H9 (cell line): ENCODE data around the gene BOD1. TPM values are rescaled to one million over a fixed set of nuclear protein-coding genes. Genes with fewer than 3 reads are reported as not detected.

Experiments
- DNase-seq: peaks from one replicate; pipeline ENCODE4 v3.0.0-alpha.2; 2017
- H2AFZ ChIP-seq: one replicate; pipeline ENCODE4 v1.6.1; 2013; ENCODE audit warnings: mild to moderate bottlenecking, low read length, control low read depth, moderate library complexity
- H2AK5ac ChIP-seq: 2 replicates; pipeline ENCODE4 v1.6.1; 2013; ENCODE audit warnings: low read length, control low read depth, mixed read lengths; ENCODE audit not compliant: insufficient read length
- H2BK120ac ChIP-seq: one replicate; pipeline ENCODE4 v1.6.1; 2013; ENCODE audit warnings: low read depth, mild to moderate bottlenecking, low read length, control low read depth, inconsistent platforms; ENCODE audit not compliant: poor library complexity, severe bottlenecking
- H2BK12ac ChIP-seq: 2 replicates; pipeline ENCODE4 v1.6.1; 2013; ENCODE audit warnings: low read length, control low read depth, mixed read lengths, low read depth; ENCODE audit not compliant: insufficient read length
- H2BK15ac ChIP-seq: 2 replicates; pipeline ENCODE4 v1.6.1; 2013; ENCODE audit warnings: low read depth, low read length, control low read depth
- H2BK20ac ChIP-seq: one replicate; pipeline ENCODE4 v1.6.1; 2013; ENCODE audit warnings: low read depth, mild to moderate bottlenecking, low read length, control low read depth, inconsistent platforms; ENCODE audit not compliant: poor library complexity, severe bottlenecking
- H2BK5ac ChIP-seq: 2 replicates; pipeline ENCODE4 v1.6.1; 2013; ENCODE audit warnings: low read length, control low read depth, mixed read lengths; ENCODE audit not compliant: insufficient read length
- H3K14ac ChIP-seq: 2 replicates; pipeline ENCODE4 v1.6.1; 2013; ENCODE audit warnings: low read length, control low read depth; ENCODE audit not compliant: insufficient read depth
- H3K18ac ChIP-seq: 2 replicates; pipeline ENCODE4 v1.6.1; 2013; ENCODE audit warnings: low read depth, mild to moderate bottlenecking, mixed read lengths, low read length, control low read depth; ENCODE audit not compliant: insufficient read length
- H3K23ac ChIP-seq: 2 replicates; pipeline ENCODE4 v1.6.1; 2013; ENCODE audit warnings: low read length, control low read depth, mixed read lengths, low read depth; ENCODE audit not compliant: insufficient read length
- H3K23me2 ChIP-seq: 2 replicates; pipeline ENCODE4 v1.6.1; 2013; ENCODE audit warnings: low read depth, mild to moderate bottlenecking, mixed read lengths, low read length, control low read depth; ENCODE audit not compliant: insufficient read length, poor library complexity, severe bottlenecking
- H3K27ac ChIP-seq: 2 replicates; pipeline ENCODE4 v1.5.1; 2013; ENCODE audit warnings: low read length, control low read depth, mixed read lengths, low read depth; ENCODE audit not compliant: insufficient read length
- H3K27me3 ChIP-seq: 2 replicates; pipeline ENCODE4 v1.6.1; 2013; ENCODE audit warnings: low read length, control low read depth, inconsistent platforms; ENCODE audit not compliant: insufficient read depth
- H3K4ac ChIP-seq: 2 replicates; pipeline ENCODE4 v1.6.1; 2013; ENCODE audit warnings: low read depth, mild to moderate bottlenecking, control low read depth, inconsistent platforms, low read length, moderate library complexity
- H3K4me1 ChIP-seq: 2 replicates; pipeline ENCODE4 v1.6.1; 2013; ENCODE audit warnings: low read length, control low read depth, inconsistent platforms; ENCODE audit not compliant: insufficient read depth
- H3K4me2 ChIP-seq: 2 replicates; pipeline ENCODE4 v1.6.1; 2013; ENCODE audit warnings: low read length, control low read depth, mixed read lengths; ENCODE audit not compliant: insufficient read length, insufficient read depth
- H3K56ac ChIP-seq: 2 replicates; pipeline ENCODE4 v1.6.1; 2013; ENCODE audit warnings: low read depth, mild to moderate bottlenecking, mixed read lengths, low read length, control low read depth; ENCODE audit not compliant: insufficient read length
- H3K79me1 ChIP-seq: 2 replicates; pipeline ENCODE4 v1.6.1; 2013; ENCODE audit warnings: low read depth, mild to moderate bottlenecking, moderate library complexity, low read length, control low read depth, inconsistent platforms; ENCODE audit not compliant: insufficient read depth, poor library complexity, severe bottlenecking
- H3K79me2 ChIP-seq: 2 replicates; pipeline ENCODE4 v1.6.1; 2013; ENCODE audit warnings: low read length, control low read depth, inconsistent platforms; ENCODE audit not compliant: insufficient read depth
- H3K9ac ChIP-seq: 2 replicates; pipeline ENCODE4 v1.6.1; 2013; ENCODE audit warnings: low read length, control low read depth, mixed read lengths; ENCODE audit not compliant: insufficient read length; ENCODE audit errors: extremely low read depth
- H3K9me3 ChIP-seq: one replicate; pipeline ENCODE4 v1.6.1; 2013; ENCODE audit warnings: low read depth, low read length, inconsistent platforms; ENCODE audit not compliant: control insufficient read depth
- H3T11ph ChIP-seq: one replicate; pipeline ENCODE4 v1.6.1; 2013; ENCODE audit warnings: mild to moderate bottlenecking, low read length, control low read depth, inconsistent platforms
- H4K20me1 ChIP-seq: one replicate; pipeline ENCODE4 v1.6.1; 2013; ENCODE audit not compliant: control insufficient read depth, insufficient read length, insufficient read depth
- H4K5ac ChIP-seq: 2 replicates; pipeline ENCODE4 v1.6.1; 2013; ENCODE audit warnings: low read depth, mild to moderate bottlenecking, mixed read lengths, low read length, control low read depth; ENCODE audit not compliant: insufficient read length
- H4K8ac ChIP-seq: replicated peaks from 2 replicates; pipeline ENCODE4 v1.6.1; 2013; ENCODE audit warnings: low read length, control low read depth, mixed read lengths, low read depth; ENCODE audit not compliant: insufficient read length
- H4K91ac ChIP-seq: 2 replicates; pipeline ENCODE4 v1.6.1; 2013; ENCODE audit warnings: low read depth, mild to moderate bottlenecking, moderate library complexity, mixed read lengths, low read length, control low read depth; ENCODE audit not compliant: insufficient read length
- H3K27ac Mint-ChIP-seq, 3 experiments: 2 replicates in 2 of 3; 3 replicates in 1 of 3; pipeline ENCODE4 v1.8.0; 2020 to 2021; ENCODE audit warnings: mixed read lengths in 3 of 3, mild to moderate bottlenecking in 1 of 3, moderate library complexity in 1 of 3
- H3K27me3 Mint-ChIP-seq: 2 replicates; pipeline ENCODE4 v1.8.0; 2021; ENCODE audit warnings: low read depth, mild to moderate bottlenecking, moderate library complexity, mixed read lengths
- H3K36me3 Mint-ChIP-seq, 3 experiments: 2 replicates in 2 of 3; 3 replicates in 1 of 3; pipeline ENCODE4 v1.8.0; 2020 to 2021; ENCODE audit warnings: low read depth in 3 of 3, mixed read lengths in 3 of 3; ENCODE audit not compliant: insufficient read depth in 1 of 3
- H3K4me1 Mint-ChIP-seq, 2 experiments: 2 replicates each; pipeline ENCODE4 v1.8.0; 2020; ENCODE audit warnings: mixed read lengths in 2 of 2
- H3K4me3 Mint-ChIP-seq, 2 experiments: 2 replicates in 1 of 2; 3 replicates in 1 of 2; pipeline ENCODE4 v1.8.0; 2020 to 2021; ENCODE audit warnings: mild to moderate bottlenecking in 2 of 2, mixed read lengths in 2 of 2, moderate library complexity in 1 of 2
- H3K9me3 Mint-ChIP-seq, 2 experiments: 2 replicates in 1 of 2; 3 replicates in 1 of 2; pipeline ENCODE4 v1.8.0; 2020; ENCODE audit warnings: mild to moderate bottlenecking in 2 of 2, mixed read lengths in 2 of 2, moderate library complexity in 1 of 2
- CTCF ChIP-seq: fragments of 200-600 bp; sonication (generic); conservative IDR thresholded peaks from 3 replicates; pipeline ENCODE4 v1.8.0; 2021; ENCODE audit warnings: antibody characterized with exemption, mild to moderate bottlenecking
- WGBS: extraction: QIAGEN DNeasy Blood & Tissue Kit; methylation state at CpG from one replicate; pipeline ENCODE4 v1.1.7; 2013; ENCODE audit warnings: missing lambda C conversion rate, low lambda C conversion rate, mixed read lengths; ENCODE audit not compliant: insufficient read length; ENCODE audit errors: extremely low coverage; 5-methylcytosine and 5-hydroxymethylcytosine counted together
- total RNA-seq: library from RNA; stranded (reverse); gene quantifications from 2 replicates; pipeline ENCODE4 v1.2.1, GENCODE V29; 2021

Gene BOD1
- total RNA-seq, 1 experiment from 2014 or later, result 121 TPM

GRCh38 chr5:173629628-173630027, 13.2 kb upstream of the BOD1 start:
- Histone ChIP-seq H3K23ac (no peak overlapping the region), H4K5ac (no peak overlapping the region), H3K23me2 (no peaks in the 10 kb centered on the region), H3T11ph (no peak overlapping the region), H4K20me1 (no peaks in the 10 kb centered on the region), H3K4me1 (peaks cover 8% of the 10 kb centered on the region; the same call in 1 of the 2 replicates), H4K8ac (no peak overlapping the region), H2AK5ac (no peak overlapping the region), H3K79me2 (no peaks in the 10 kb centered on the region), H3K79me1 (no peaks in the 10 kb centered on the region), H3K56ac (no peak overlapping the region), H3K4me2 (no peak overlapping the region), H3K14ac (no peak overlapping the region), H2BK12ac (no peak overlapping the region), H3K4ac (no peak overlapping the region), H3K18ac (no peak overlapping the region), H2AFZ (no peak overlapping the region), H2BK120ac (no peak overlapping the region), H2BK20ac (no peak overlapping the region), H3K27me3 (no peaks in the 10 kb centered on the region), H4K91ac (no peak overlapping the region), H2BK15ac (no peak overlapping the region), H3K9ac (no peak overlapping the region), H3K27ac (no peak overlapping the region), H3K9me3 (no peaks in the 10 kb centered on the region), H2BK5ac (no peak overlapping the region)
- Mint-ChIP-seq H3K36me3 (no peaks in the 10 kb centered on the region), H3K27me3 (peaks cover 1% of the 10 kb centered on the region), H3K4me1 (peaks cover 40 to 50% of the 10 kb centered on the region in 2 experiments), H3K27ac (peak overlapping the region in 1 of 3 experiments; percentile 97; a peak in 2 of 7 replicates), H3K9me3 (no peaks in the 10 kb centered on the region), H3K4me3 (no peak overlapping the region)
- peak; percentile 79 for DNase-seq
- peak; percentile 81 for TF ChIP-seq CTCF
- no CpG with 5 or more reads among the region's 1 CpG for WGBS
